Fibroblast of upper back skin (primary cell): ENCODE data around the gene PRAMEF15.
"Not testable (repeated sequence)": the region's sequence is repeated elsewhere in the genome, so short reads cannot be mapped to it uniquely, and the experiment has no call there.

Experiments
- DNase-seq: peaks from one replicate; pipeline ENCODE4 v3.0.0-alpha.2; 2013

PRAMEF15 gene

GRCh38 chr1:13315281-13315680 lies at the start of gene PRAMEF15:
Gene PRAMEF15 (plus strand): TSS chr1:13315581. CDS start chr1:13318408, 2,827 bp downstream.
- DNase-seq = not testable (repeated sequence)

DNA sequence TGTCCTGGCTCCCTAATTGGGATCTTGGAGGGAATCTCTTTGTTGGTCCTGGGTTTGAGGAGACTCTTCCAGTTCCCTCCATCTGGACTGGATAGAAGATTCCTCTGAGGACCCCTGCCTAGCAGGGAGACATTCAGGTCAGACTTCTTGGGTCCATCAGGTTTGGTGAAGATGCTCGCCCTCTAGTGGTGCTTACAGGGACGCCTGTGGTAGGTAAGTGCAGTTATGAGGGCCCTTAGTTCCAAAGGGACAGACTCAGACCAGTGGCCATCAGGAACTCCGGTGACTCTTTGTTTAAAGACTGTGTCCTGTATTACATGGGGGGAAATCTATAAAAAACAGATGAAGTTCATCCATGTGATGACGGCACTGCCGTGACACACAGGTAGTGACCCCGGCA lies 38.4 kb upstream of the PRAMEF15 start:
- not testable (repeated sequence) for DNase-seq

DNA sequence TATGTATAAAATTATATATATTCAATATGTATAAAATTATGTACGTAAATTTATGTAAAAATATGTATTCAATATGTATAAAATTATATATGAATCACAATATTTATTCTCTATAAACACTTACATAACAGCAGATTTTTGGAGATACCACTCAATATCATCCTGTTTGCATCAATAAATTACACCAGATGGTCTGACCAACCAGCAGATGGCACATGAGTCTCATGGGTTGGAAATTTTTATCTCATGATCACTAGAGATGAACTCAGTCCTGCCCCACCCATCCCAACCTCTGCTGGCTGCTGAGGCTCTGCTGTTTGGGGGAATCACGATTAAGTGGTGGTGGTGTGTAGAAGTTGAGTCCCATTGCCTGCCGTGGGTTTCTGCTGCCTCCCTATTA lies 35.8 kb upstream of the PRAMEF15 start:
- not testable (repeated sequence) for DNase-seq

DNA sequence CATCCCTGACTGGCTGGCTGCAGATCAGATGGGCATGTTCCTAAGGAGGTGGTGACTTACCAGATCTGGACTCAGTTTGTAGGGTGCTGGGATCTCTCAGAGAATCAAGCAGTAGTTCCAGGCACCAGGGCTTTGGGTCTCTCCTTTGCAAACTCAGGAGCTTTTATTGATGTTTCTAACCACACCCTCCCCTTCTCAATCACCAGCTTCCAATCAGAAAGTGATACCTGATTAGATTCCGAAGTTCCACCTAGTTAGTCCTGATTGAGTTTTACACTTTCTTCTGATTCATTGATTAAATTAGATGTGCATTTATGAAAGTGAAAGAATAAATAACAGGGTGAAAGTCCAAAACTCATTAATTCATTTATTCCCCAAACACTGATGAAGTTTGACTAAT lies 30.3 kb upstream of the PRAMEF15 start, which contains the start of gene PRAMEF8:
PRAMEF8 (minus strand) TSS at position 101 of the 400 bp plus-strand sequence. CDS start 1,046 bp downstream, outside the sequence.
- DNase-seq = not testable (repeated sequence)

DNA sequence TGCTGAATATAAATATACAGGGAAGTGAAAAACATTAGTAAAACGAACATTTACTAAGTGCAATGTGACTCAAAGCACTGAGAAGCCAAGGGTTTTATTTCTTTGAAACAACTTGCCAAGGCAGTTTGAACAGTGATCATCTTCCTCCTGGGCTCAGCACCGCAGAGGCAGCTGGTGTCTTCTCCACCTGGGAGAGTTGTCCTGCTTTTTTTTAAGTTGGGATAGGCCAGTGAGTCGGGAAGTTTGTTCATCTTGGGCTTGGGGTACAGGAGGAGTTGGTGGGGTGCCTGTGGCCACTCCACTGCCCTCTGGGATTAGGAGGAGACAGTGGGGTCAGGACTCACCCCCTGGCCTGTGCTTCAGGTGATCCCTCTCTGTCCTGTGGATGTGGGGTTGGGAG lies 26.4 kb upstream of the PRAMEF15 start:
- not testable (repeated sequence) for DNase-seq

GRCh38 chr1:13297216-13297931 lies 18.0 kb upstream of the PRAMEF15 start:
- DNase-seq = not testable (repeated sequence)

GRCh38 chr1:13298699-13299098 lies 16.7 kb upstream of the PRAMEF15 start:
- DNase-seq = not testable (repeated sequence)

DNA sequence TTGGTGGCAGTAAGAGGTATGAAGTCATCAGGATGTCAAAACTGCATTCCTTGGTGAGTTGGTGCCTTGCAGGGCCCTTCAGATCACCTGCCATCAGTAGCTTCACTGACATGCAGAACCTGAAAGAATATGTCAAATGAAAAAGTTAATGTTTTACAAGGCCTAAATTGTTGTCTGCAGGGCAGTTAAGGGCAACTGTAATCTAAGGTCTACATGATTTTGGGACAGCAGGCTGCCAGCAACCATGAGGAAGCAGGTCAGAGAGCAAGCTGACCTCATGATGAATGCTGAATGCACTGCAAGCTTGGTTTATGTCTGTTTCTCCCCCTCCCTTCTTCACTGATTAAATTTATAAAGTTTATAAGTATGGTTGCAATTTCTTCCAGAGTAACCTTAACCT lies 13.2 kb upstream of the PRAMEF15 start:
- DNase-seq = not testable (repeated sequence)

DNA sequence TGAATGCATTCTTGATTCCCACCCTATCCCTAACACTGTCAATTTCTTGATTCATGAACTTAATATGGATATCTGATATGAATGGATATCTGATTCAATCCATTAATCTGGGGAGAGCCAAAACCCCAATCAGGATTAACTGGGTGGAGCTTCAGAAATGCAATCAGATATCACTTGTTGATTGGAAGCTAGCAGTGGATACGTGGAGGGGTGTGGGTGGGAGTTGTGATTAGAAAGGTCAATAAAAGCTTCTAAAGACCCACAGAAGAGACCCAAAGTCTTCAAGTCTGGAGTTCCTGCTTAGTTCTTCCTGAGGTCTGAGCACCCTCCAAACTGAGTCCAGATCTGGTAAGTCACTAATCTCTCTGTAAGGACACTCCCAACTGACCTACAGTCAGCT lies 12.1 kb upstream of the PRAMEF15 start, which contains the start of gene PRAMEF33:
PRAMEF33 (plus strand) TSS at position 301 of the 400 bp plus-strand sequence. CDS start 2,416 bp downstream, outside the sequence.
- DNase-seq = not testable (repeated sequence)

DNA sequence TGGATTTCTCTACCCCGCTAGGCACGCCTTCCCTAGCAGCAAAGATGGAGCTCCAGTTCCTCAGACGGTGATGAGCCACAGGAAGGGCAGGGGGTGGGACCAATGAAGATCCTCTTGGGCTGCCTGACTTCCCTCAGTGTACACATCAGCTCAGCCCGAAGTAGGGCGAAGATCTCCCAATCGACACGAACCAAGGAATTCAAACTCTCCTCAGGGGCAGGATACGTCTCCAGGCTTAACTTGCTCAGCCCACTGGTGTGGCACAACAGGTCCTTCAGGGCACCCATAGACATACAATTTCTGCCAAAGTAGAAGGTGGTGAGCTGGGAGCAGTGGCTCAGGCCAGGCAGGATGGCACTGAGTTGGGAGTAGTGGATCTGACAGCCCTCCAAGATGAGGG lies 27.1 kb downstream of the PRAMEF15 start:
- DNase-seq = not testable (repeated sequence)

GRCh38 chr1:13347034-13347433 lies 31.7 kb downstream of the PRAMEF15 start, which contains the start of gene PRAMEF14:
Gene PRAMEF14 (minus strand): TSS chr1:13347134. CDS start chr1:13345314, 1,820 bp downstream.
- not testable (repeated sequence) for DNase-seq

DNA sequence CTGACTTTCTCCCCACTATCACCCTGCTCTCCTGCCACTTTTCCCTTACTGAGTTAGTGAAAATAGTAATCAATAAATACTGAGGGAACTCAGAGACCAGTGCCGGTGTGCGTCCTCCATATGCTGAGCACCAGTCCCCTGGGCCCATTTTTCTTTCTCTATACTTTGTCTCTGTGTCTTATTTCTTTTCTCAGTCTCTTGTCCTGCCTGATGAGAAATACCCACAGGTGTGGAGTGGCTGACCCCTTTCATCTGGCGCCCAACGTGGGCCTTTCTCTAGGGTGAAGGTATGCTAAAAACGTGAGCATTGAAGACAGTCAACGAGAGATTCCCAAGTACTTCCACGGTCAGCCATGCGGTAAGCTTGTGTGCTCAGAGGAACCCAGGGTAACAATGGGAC lies 38.1 kb downstream of the PRAMEF15 start:
- not testable (repeated sequence) for DNase-seq

DNA sequence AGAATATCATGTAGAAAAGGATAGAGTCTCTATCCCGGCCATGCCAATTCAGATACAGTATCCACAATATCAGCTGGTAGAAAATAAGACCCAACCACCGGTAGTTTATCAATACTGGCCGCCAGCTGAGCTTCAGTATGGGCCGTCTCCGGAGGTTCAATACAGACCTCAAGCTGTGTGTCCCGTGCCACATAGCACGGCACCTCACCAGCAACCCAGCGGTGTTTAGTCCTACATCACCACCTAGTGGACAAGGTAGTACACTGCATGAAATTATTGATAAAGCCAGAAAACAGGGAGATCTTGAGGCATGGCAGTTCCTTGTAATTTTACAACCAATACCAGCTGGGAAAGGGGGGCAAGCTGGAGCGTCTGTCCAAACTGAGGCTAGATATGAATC lies 39.1 kb downstream of the PRAMEF15 start:
- not testable (repeated sequence) for DNase-seq

DNA sequence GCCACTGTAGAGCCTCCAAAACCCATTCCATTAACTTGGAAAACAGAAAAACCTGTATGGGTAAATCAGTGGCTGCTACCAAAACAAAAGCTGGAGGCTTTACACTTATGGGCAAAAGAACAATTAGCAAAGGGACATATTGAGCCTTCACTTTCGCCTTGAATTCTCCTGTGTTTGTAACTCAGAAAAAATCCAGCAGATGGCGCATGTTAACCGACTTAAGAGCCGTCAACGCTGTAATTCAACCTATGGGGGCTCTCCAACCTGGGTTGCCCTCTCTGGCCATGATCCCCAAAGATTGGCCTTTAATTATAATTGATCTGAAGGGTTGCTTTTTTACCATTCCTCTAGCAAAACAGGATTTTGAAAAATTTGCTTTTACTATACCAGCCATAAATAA lies 41.4 kb downstream of the PRAMEF15 start:
- DNase-seq = peak; percentile 23

- DNase-seq = not testable (repeated sequence)
These were observed 47.0 kb downstream of the PRAMEF15 start for GRCh38 chr1:13362364-13362763.

GRCh38 chr1:13364928-13365327 lies 49.5 kb downstream of the PRAMEF15 start:
- not testable (repeated sequence) for DNase-seq

- DNase-seq = not testable (repeated sequence)
These were observed 51.2 kb downstream of the PRAMEF15 start for GRCh38 chr1:13366536-13366935.

DNA sequence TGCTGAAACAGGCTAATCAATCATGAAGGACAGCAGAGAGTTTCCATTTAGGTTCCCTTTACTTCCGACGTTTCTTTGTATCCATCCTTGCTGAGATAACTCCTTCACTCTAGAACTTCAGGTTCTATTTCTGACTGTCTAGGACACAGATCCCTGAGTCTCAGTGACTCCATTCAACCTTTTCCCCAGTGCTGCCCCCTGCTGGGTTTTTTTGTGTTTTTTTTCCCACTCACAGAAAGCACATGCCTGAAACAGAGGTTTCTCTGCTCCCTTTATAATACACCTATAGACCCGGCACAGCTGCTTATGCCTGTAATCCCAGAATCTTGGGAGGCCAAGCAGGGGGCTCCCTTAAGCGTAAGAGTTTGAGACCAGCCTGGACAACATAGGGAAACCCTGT lies 53.2 kb downstream of the PRAMEF15 start:
- DNase-seq = not testable (repeated sequence)
